Kidney glomerular epithelial cell (primary cell): ENCODE data around the gene FBXO22.
"Not testable (repeated sequence)": the region's sequence is repeated elsewhere in the genome, so short reads cannot be mapped to it uniquely, and the experiment has no call there.

Experiments used
- DNase-seq: peaks from one replicate; lab custom pipeline; 2025; lab: John Stamatoyannopoulos, UW

The FBXO22 gene

GRCh38 chr15:75903331-75904239 is at the start of gene FBXO22:
TSS of gene FBXO22 (plus strand) at chr15:75903878. CDS start at chr15:75903964, 86 bp downstream.
- peak; percentile 77 for DNase-seq

GRCh38 chr15:75857886-75858285 is 45.8 kb upstream of the FBXO22 start:
- DNase-seq: no peak

GRCh38 chr15:75861750-75862402 is 41.8 kb upstream of the FBXO22 start:
- no peak for DNase-seq

GRCh38 chr15:75862796-75863195 is 40.9 kb upstream of the FBXO22 start:
- no peak for DNase-seq

- DNase-seq: no peak
These were observed 39.2 kb upstream of the FBXO22 start for GRCh38 chr15:75864213-75865059.

- DNase-seq: not testable (repeated sequence)
These were observed 37.6 kb upstream of the FBXO22 start for GRCh38 chr15:75866045-75866444.

- DNase-seq: no peak
These were observed 36.8 kb upstream of the FBXO22 start for GRCh38 chr15:75866916-75867315.

GRCh38 chr15:75867449-75867848 is 36.2 kb upstream of the FBXO22 start:
- no peak for DNase-seq

GRCh38 chr15:75868019-75868418 is 35.7 kb upstream of the FBXO22 start:
- no peak for DNase-seq

- no peak for DNase-seq
These were observed 34.2 kb upstream of the FBXO22 start for GRCh38 chr15:75869446-75869845.

GRCh38 chr15:75871589-75871988 is 32.1 kb upstream of the FBXO22 start:
- not testable (repeated sequence) for DNase-seq

GRCh38 chr15:75872403-75872990 is 31.2 kb upstream of the FBXO22 start:
- DNase-seq: no peak

GRCh38 chr15:75884041-75884440 is 19.6 kb upstream of the FBXO22 start:
- DNase-seq: no peak

- DNase-seq: no peak
These were observed 16.5 kb upstream of the FBXO22 start for GRCh38 chr15:75887178-75887577.

- DNase-seq: peak; percentile 54
These were observed 11.8 kb upstream of the FBXO22 start for GRCh38 chr15:75891895-75892294.

GRCh38 chr15:75895731-75896130 is 7.9 kb upstream of the FBXO22 start:
- DNase-seq: no peak

- DNase-seq: no peak
These were observed 3.1 kb upstream of the FBXO22 start for GRCh38 chr15:75900577-75900976.

- DNase-seq: no peak
These were observed 1.5 kb upstream of the FBXO22 start for GRCh38 chr15:75902129-75902557.

GRCh38 chr15:75905231-75905630 is 1.6 kb downstream of the FBXO22 start:
- DNase-seq: no peak

- not testable (repeated sequence) for DNase-seq
These were observed 6.7 kb downstream of the FBXO22 start for GRCh38 chr15:75910355-75910754.

- no peak for DNase-seq
These were observed 13.3 kb downstream of the FBXO22 start for GRCh38 chr15:75916978-75917377.

GRCh38 chr15:75918135-75918534 is 14.5 kb downstream of the FBXO22 start:
- no peak for DNase-seq
